TTC549 (cell line): ENCODE data around the gene CD1D.
"Not testable (repeated sequence)": the region's sequence is repeated elsewhere in the genome, so short reads cannot be mapped to it uniquely, and the experiment has no call there.

Source experiments
- FAIRE-seq: peaks from 2 replicates; lab custom pipeline; 2012; peaks lifted over from hg19 to GRCh38; lab: Jason Lieb, UNC

Gene CD1D

GRCh38 chr1:158176849-158177699 is 3.6 kb upstream of the CD1D start:
- not testable (repeated sequence) for FAIRE-seq

- no peak for FAIRE-seq
Observed at GRCh38 chr1:158177700-158178450, 2.8 kb upstream of the CD1D start.

GRCh38 chr1:158179301-158180041 is 1.2 kb upstream of the CD1D start:
- FAIRE-seq = no peak

GRCh38 chr1:158181577-158181922 is 855 bp downstream of the CD1D start:
- no peak for FAIRE-seq

- no peak for FAIRE-seq
Observed at GRCh38 chr1:158185770-158186169, 5.1 kb downstream of the CD1D start.

- FAIRE-seq = no peak
Observed at GRCh38 chr1:158186180-158186579, 5.5 kb downstream of the CD1D start.

GRCh38 chr1:158188611-158189010 is 7.9 kb downstream of the CD1D start:
- FAIRE-seq = no peak

GRCh38 chr1:158189624-158190023 is 8.9 kb downstream of the CD1D start:
- no peak for FAIRE-seq

GRCh38 chr1:158191299-158191698 is 10.6 kb downstream of the CD1D start:
- FAIRE-seq = no peak

- no peak for FAIRE-seq
Observed at GRCh38 chr1:158196461-158196860, 15.8 kb downstream of the CD1D start.

- no peak for FAIRE-seq
Observed at GRCh38 chr1:158199849-158200248, 19.2 kb downstream of the CD1D start.

GRCh38 chr1:158200527-158200926 is 19.8 kb downstream of the CD1D start:
- no peak for FAIRE-seq

GRCh38 chr1:158203693-158204457 is 23.2 kb downstream of the CD1D start:
- peak; percentile 98 for FAIRE-seq

GRCh38 chr1:158204458-158204827 is 23.7 kb downstream of the CD1D start:
- FAIRE-seq = no peak

GRCh38 chr1:158208586-158209116 is 28.0 kb downstream of the CD1D start:
- no peak for FAIRE-seq

GRCh38 chr1:158212320-158212719 is 31.6 kb downstream of the CD1D start:
- FAIRE-seq = no peak

- not testable (repeated sequence) for FAIRE-seq
Observed at GRCh38 chr1:158223445-158223844, 42.8 kb downstream of the CD1D start.

GRCh38 chr1:158227904-158228623 is 47.4 kb downstream of the CD1D start:
- no peak for FAIRE-seq
